HepG2 (cell line): Measurements from ENCODE around the gene HNRNPA2B1. TPM values are rescaled to one million over a fixed set of nuclear protein-coding genes. Genes with fewer than 3 reads are reported as not detected.

Experiments used
- ATAC-seq: fragments of 200-7000 bp; cut with Tn5 transposase; 3 replicates; pipeline ENCODE4 v1.9.1; 2020; ENCODE audit warnings: mild to moderate bottlenecking, moderate library complexity
- Bru-seq: library from RNA; stranded (reverse); fragments of 400-500 nt; gene quantifications from one replicate; lab custom pipeline; 2021; lab: Mats Ljungman, UMichigan
- BruChase-seq, 2 experiments: library from RNA; stranded (reverse); fragments of 400-500 nt; gene quantifications; one replicate each; lab custom pipeline; 2021; lab: Mats Ljungman, UMichigan
- BruUV-seq: library from RNA; stranded (reverse); fragments of 400-500 nt; replicated peaks from 2 replicates; lab custom pipeline; 2021; lab: Mats Ljungman, UMichigan
- CTCF ChIA-PET: fragments of 300-600 bp; formaldehyde crosslinking; extraction: SDS; loops from one replicate; lab custom pipeline; 2021; ENCODE audit warnings: low total read pairs, inconsistent platforms, low intra/inter-chr PET ratio; lab: Yijun Ruan, JAX
- POLR2A ChIA-PET: fragments of 350-600 bp; sonication (Branson Sonifier 250); formaldehyde crosslinking; loops from one replicate; lab custom pipeline; 2020; ENCODE audit warnings: antibody characterized with exemption, inconsistent platforms; lab: Yijun Ruan, JAX
- DNase-seq: peaks from one replicate; pipeline ENCODE4 v3.0.0-alpha.2; 2015; ENCODE audit warnings: low spot score
- FAIRE-seq: peaks from 3 replicates; lab custom pipeline; 2011; peaks lifted over from hg19 to GRCh38; lab: Jason Lieb, UNC
- H2AFZ ChIP-seq: one replicate; pipeline ENCODE4 v1.6.1; 2011; ENCODE audit warnings: low read length, inconsistent platforms
- H3K27ac ChIP-seq: fragments of 300-600 bp; 3 replicates; pipeline ENCODE4 v1.8.0; 2011; ENCODE audit warnings: mixed run types, mild to moderate bottlenecking, mixed read lengths, low read length, inconsistent platforms; ENCODE audit not compliant: insufficient read depth; ENCODE audit errors: extremely low read length
- H3K27me3 ChIP-seq, 2 experiments: fragments of 200-600 bp in 1 of 2; 2 replicates in 1 of 2; 3 replicates in 1 of 2; pipeline versions ENCODE4 v1.6.0 to v1.8.0; 2011; ENCODE audit warnings: low read length in 2 of 2, mild to moderate bottlenecking in 2 of 2, moderate library complexity in 2 of 2, inconsistent platforms in 1 of 2; ENCODE audit not compliant: insufficient read depth in 2 of 2, control insufficient read depth in 1 of 2
- H3K36me3 ChIP-seq, 2 experiments: fragments of 200-600 bp in 1 of 2; replicated peaks in 1 of 2; 2 replicates in 1 of 2; 3 replicates in 1 of 2; pipeline versions ENCODE4 v1.5.1 to v1.8.0; 2011; ENCODE audit warnings: low read length in 2 of 2, inconsistent platforms in 1 of 2; ENCODE audit not compliant: insufficient read depth in 2 of 2, control insufficient read depth in 1 of 2
- H3K4me1 ChIP-seq: 2 replicates; pipeline ENCODE4 v1.5.1; 2012; ENCODE audit warnings: low read length, inconsistent platforms; ENCODE audit not compliant: insufficient read depth
- H3K4me2 ChIP-seq: 2 replicates; pipeline ENCODE4 v1.6.0; 2011; ENCODE audit warnings: low read depth, low read length, inconsistent platforms
- H3K4me3 ChIP-seq, 3 experiments: fragments of 200-600 bp in 1 of 3; sonication (generic), shearing (Covaris generic) in 1 of 3; replicated peaks in 1 of 3; 2 replicates each; pipeline ENCODE4 v1.5.1; 2011 to 2016; ENCODE audit warnings: low read length in 3 of 3, inconsistent platforms in 2 of 3, low read depth in 2 of 3, mild to moderate bottlenecking in 2 of 3, control low read depth in 1 of 3, mixed read lengths in 1 of 3; ENCODE audit not compliant: insufficient read depth in 1 of 3
- H3K79me2 ChIP-seq: one replicate; pipeline ENCODE4 v1.6.1; 2011; ENCODE audit warnings: low read length, inconsistent platforms; ENCODE audit not compliant: insufficient read depth
- H3K9ac ChIP-seq: 2 replicates; pipeline ENCODE4 v1.6.0; 2011; ENCODE audit warnings: mild to moderate bottlenecking, low read depth, low read length, inconsistent platforms; ENCODE audit not compliant: insufficient read depth
- H3K9me3 ChIP-seq: 2 replicates; pipeline ENCODE4 v1.5.1; 2012; ENCODE audit warnings: mild to moderate bottlenecking, low read length
- H4K20me1 ChIP-seq: 2 replicates; pipeline ENCODE4 v1.6.0; 2011; ENCODE audit warnings: inconsistent platforms, mild to moderate bottlenecking, low read length, moderate library complexity; ENCODE audit not compliant: insufficient read depth
- GATAD2A ChIP-seq: IDR thresholded peaks from 2 replicates; pipeline ENCODE4 v1.6.1; 2016
- GTF3A ChIP-seq: sonication (generic); formaldehyde crosslinking; conservative IDR thresholded peaks from 2 replicates; pipeline ENCODE4 v1.4.0; 2020; ENCODE audit warnings: mild to moderate bottlenecking, missing genetic modification reagents
- MAFG ChIP-seq: sonication (generic); formaldehyde crosslinking; IDR thresholded peaks from 2 replicates; pipeline ENCODE4 v1.5.1; 2020; ENCODE audit warnings: mild to moderate bottlenecking, missing genetic modification reagents
- NFKBIZ ChIP-seq: IDR thresholded peaks from 2 replicates; pipeline ENCODE4 v1.6.1; 2018; ENCODE audit warnings: missing genetic modification reagents, missing compliant biosample characterization
- RFXANK ChIP-seq: IDR thresholded peaks from 2 replicates; pipeline ENCODE4 v1.6.1; 2016
- SMYD3 ChIP-seq: sonication (generic); formaldehyde crosslinking; IDR thresholded peaks from 2 replicates; pipeline ENCODE4 v1.8.1; 2023; ENCODE audit warnings: mild to moderate bottlenecking, missing genetic modification reagents
- XRCC5 ChIP-seq: fragments of 200-400 bp; formaldehyde crosslinking; optimal IDR thresholded peaks from 2 replicates; pipeline ENCODE3; 2017; ENCODE audit warnings: mild to moderate bottlenecking, low read length
- ZNF138 ChIP-seq: sonication (generic); formaldehyde crosslinking; IDR thresholded peaks from 2 replicates; pipeline ENCODE4 v1.5.0; 2020; ENCODE audit warnings: mild to moderate bottlenecking, low read depth, missing genetic modification reagents
- ZNF232 ChIP-seq: sonication (generic); formaldehyde crosslinking; IDR thresholded peaks from 2 replicates; pipeline ENCODE4 v1.4.0; 2020; ENCODE audit warnings: missing genetic modification reagents, borderline replicate concordance
- ZNF276 ChIP-seq: sonication (generic); formaldehyde crosslinking; IDR thresholded peaks from 2 replicates; pipeline ENCODE4 v1.4.0; 2020; ENCODE audit warnings: mild to moderate bottlenecking, low read depth, missing genetic modification reagents
- ZNF343 ChIP-seq: sonication (generic); formaldehyde crosslinking; IDR thresholded peaks from 2 replicates; pipeline ENCODE4 v1.4.0; 2020; ENCODE audit warnings: mild to moderate bottlenecking, missing genetic modification reagents
- ZNF589 ChIP-seq: sonication (generic); formaldehyde crosslinking; conservative IDR thresholded peaks from 2 replicates; pipeline ENCODE4 v1.8.0; 2022; ENCODE audit warnings: mild to moderate bottlenecking, moderate library complexity, missing genetic modification reagents
- ZNF781 ChIP-seq: sonication (generic); formaldehyde crosslinking; IDR thresholded peaks from 2 replicates; pipeline ENCODE4 v1.5.1; 2020; ENCODE audit warnings: borderline replicate concordance, mild to moderate bottlenecking, missing genetic modification reagents; ENCODE audit errors: not compliant biosample characterization
- WGBS: methylation state at CpG from one replicate; pipeline ENCODE4 v1.1.6; 2017; ENCODE audit warnings: low lambda C conversion rate; 5-methylcytosine and 5-hydroxymethylcytosine counted together
- in situ Hi-C: cut with HindIII; loops from 2 replicates; pipeline ENCODE4 v1.10.0; 2017; ENCODE audit warnings: low pct_unique_long_range_greater_than_20kb; ENCODE audit not compliant: extremely low pct_ligation_motif_present
- intact Hi-C: fragments of 100-400 bp; cut with micrococcal nuclease; formaldehyde crosslinking; loops from one replicate; pipeline ENCODE4 v1.10.0; 2022; ENCODE audit not compliant: unreplicated experiment
- long read RNA-seq, 2 experiments: library from RNA in 1 of 2; library from polyadenylated mRNA in 1 of 2; stranded (forward) in 1 of 2; unstranded in 1 of 2; transcript quantifications; one replicate each; pipeline ENCODE4 v2.0.0, GENCODE V29; 2019 to 2022
- polyA minus RNA-seq, 3 experiments: library from RNA; depleted of rRNA, polyadenylated mRNA; stranded (reverse); fragments of >200 nt; gene quantifications; 2 replicates each; pipeline ENCODE4 v1.2.3, GENCODE V29; 2011; ENCODE audit warnings: low replicate concordance in 1 of 3
- polyA plus RNA-seq, 8 experiments: library from polyadenylated mRNA; depleted of rRNA in 3 of 8; stranded (reverse) in 7 of 8; unstranded in 1 of 8; fragments of >200 nt; fragmentation: Illumina TruSeq in 4 of 8; extraction: Trizol in 4 of 8; gene quantifications; 2 replicates each; pipeline versions ENCODE4 v1.2.1 to v1.2.3, GENCODE V29; 2011 to 2016; ENCODE audit warnings: low read depth in 4 of 8, missing spikeins in 1 of 8, mixed read lengths in 1 of 8; ENCODE audit not compliant: insufficient read depth in 1 of 8
- total RNA-seq, 5 experiments: library from RNA; depleted of rRNA; stranded (reverse); fragments of >200 nt; fragmentation: Illumina TruSeq; extraction: Trizol; gene quantifications; 2 replicates each; pipeline ENCODE4 v1.2.3, GENCODE V29; 2016; ENCODE audit warnings: low read depth in 1 of 5
- TF ChIP-seq, protein P1 (sequence below): sonication (generic); formaldehyde crosslinking; IDR thresholded peaks from 2 replicates; pipeline ENCODE4 v1.5.0; 2020; ENCODE audit warnings: missing genetic modification reagents, mild to moderate bottlenecking, borderline replicate concordance

The HNRNPA2B1 gene
- total RNA-seq (2016; rRNA removed; fragmentation: Illumina TruSeq; extraction: Trizol) (412 and 636 TPM in 2 replicates), polyA plus RNA-seq (2011; rRNA removed) (144 and 193 TPM in 2 replicates), polyA minus RNA-seq (2011; rRNA and poly(A)+ RNA removed; ENCODE audit: low replicate concordance) (47.8 and 128 TPM in 2 replicates), Bru-seq, nascent RNA (percentile 100 among the genes with signal in this experiment), BruChase-seq, experiment 1, labeled RNA remaining after a 6-hour chase (percentile 99 among the genes with signal in this experiment), BruChase-seq, experiment 2, labeled RNA remaining after a 2-hour chase (percentile 100 among the genes with signal in this experiment)
- total RNA-seq (2016; cell fraction: cytosol; rRNA removed; fragmentation: Illumina TruSeq; extraction: Trizol; ENCODE audit: low read depth) = 31.5 and 36.0 TPM in 2 replicates
- 434 and 632 TPM in 2 replicates for total RNA-seq (2016; cell fraction: insoluble cytoplasmic fraction; rRNA removed; fragmentation: Illumina TruSeq; extraction: Trizol)
- 69.3 and 71.5 TPM in 2 replicates for total RNA-seq (2016; cell fraction: membrane; rRNA removed; fragmentation: Illumina TruSeq; extraction: Trizol)
- total RNA-seq (2016; cell fraction: nucleus; rRNA removed; fragmentation: Illumina TruSeq; extraction: Trizol) = 305 and 307 TPM in 2 replicates
- polyA plus RNA-seq (2011; cell fraction: cytosol; rRNA removed) = 105 and 119 TPM in 2 replicates
- polyA plus RNA-seq (2011; cell fraction: nucleus; rRNA removed) = 173 and 254 TPM in 2 replicates
- polyA plus RNA-seq (2012) = 348 and 727 TPM in 2 replicates
- polyA plus RNA-seq (2016; cell fraction: cytosol; fragmentation: Illumina TruSeq; extraction: Trizol; ENCODE audit: low read depth) = 50.3 and 54.5 TPM in 2 replicates
- 1,958 and 2,163 TPM in 2 replicates for polyA plus RNA-seq (2016; cell fraction: insoluble cytoplasmic fraction; fragmentation: Illumina TruSeq; extraction: Trizol; ENCODE audit: low read depth)
- 95.2 and 104 TPM in 2 replicates for polyA plus RNA-seq (2016; cell fraction: membrane; fragmentation: Illumina TruSeq; extraction: Trizol; ENCODE audit: low read depth)
- polyA plus RNA-seq (2016; cell fraction: nucleus; fragmentation: Illumina TruSeq; extraction: Trizol; ENCODE audit: insufficient read depth, low read depth) = 1,155 and 1,186 TPM in 2 replicates
- 103 and 153 TPM in 2 replicates for polyA minus RNA-seq (2011; cell fraction: cytosol; rRNA and poly(A)+ RNA removed)
- polyA minus RNA-seq (2011; cell fraction: nucleus; rRNA and poly(A)+ RNA removed) = 372 and 389 TPM in 2 replicates
- long read RNA-seq, experiment 1, transcript HNRNPA2B1-201 (12 exons, 3,664 nt) = minor isoform, 29 of 211 reads
- long read RNA-seq, experiment 1, transcript HNRNPA2B1-202 (11 exons, 1,711 nt) = major isoform, 94 of 211 reads
- long read RNA-seq, experiment 1, partial matches to known transcripts = 61 of 211 reads
- long read RNA-seq, experiment 1, other reads (novel, unspliced or antisense) = 26 of 211 reads
- long read RNA-seq, experiment 2, full-length matches to known transcripts = 181 of 476 reads
- long read RNA-seq, experiment 2, partial matches to known transcripts = 136 of 476 reads
- long read RNA-seq, experiment 2, other reads (novel, unspliced or antisense) = 159 of 476 reads

GRCh38 chr7:26200444-26201246 lies at the start of gene HNRNPA2B1:
TSS of gene HNRNPA2B1 (minus strand) at chr7:26200746. CDS start at chr7:26200577, 169 bp downstream.
- H3K36me3 ChIP-seq = peaks cover 7 to 23% of the 10 kb centered on the region in 2 experiments
- peak within 1 kb of the TSS; percentile 87 for H3K4me2 ChIP-seq
- peak within 1 kb of the TSS; percentile 99 for H3K4me3 ChIP-seq
- H3K4me1 ChIP-seq = peaks cover 43% of the 10 kb centered on the region
- in situ Hi-C loops (loop anchor here (10.0 kb wide), 1 partner anchor 164 kb away; no protein-coding TSS in a partner anchor), intact Hi-C loops (loop anchor here (5.0 kb wide), 3 partner anchors 92 to 167 kb away; partner anchors contain the start of gene SNX10)
- peak; percentile 77 for FAIRE-seq
- under 1% methylated on average over 48 of the region's 71 CpGs for WGBS
- BruUV-seq = no TSS peak
- CTCF ChIA-PET = no interaction called here
- H3K9ac ChIP-seq = peak within 1 kb of the TSS; percentile 100
- POLR2A ChIA-PET = interaction anchor here (0.6 to 5.8 kb wide), 20 partner anchors 9 to 933 kb away, joined by 3 to 40 read pairs (median 5); partner anchors contain the start of gene NFE2L3
- H2AFZ ChIP-seq = no peak within 1 kb of the TSS
- H3K27me3 ChIP-seq = no peaks in the 10 kb centered on the region; a peak in 1 of 5 replicates
- peak; percentile 98 for DNase-seq
- no peaks in the 10 kb centered on the region for H3K9me3 ChIP-seq
- peaks cover 89% of the 10 kb centered on the region for H3K79me2 ChIP-seq
- H4K20me1 ChIP-seq = peaks cover 68% of the 10 kb centered on the region
- peak within 1 kb of the TSS; percentile 99 for H3K27ac ChIP-seq
- ATAC-seq = peak; percentile 71
- TF ChIP-seq GTF3A (CRISPR knock-in tag) (no peak), ZNF276 (CRISPR knock-in tag) (no peak), NFKBIZ (CRISPR knock-in tag) (peak; percentile 20; the same call in 1 of the 2 replicates), ZNF781 (peak; percentile 39), RFXANK (CRISPR knock-in tag) (no peak; the same call in 1 of the 2 replicates), SMYD3 (peak; percentile 71; the same call in 1 of the 2 replicates), ZNF589 (CRISPR knock-in tag) (no peak), GATAD2A (CRISPR knock-in tag) (peak; percentile 14; the same call in 1 of the 2 replicates), ZNF232 (CRISPR knock-in tag) (peak; percentile 90), MAFG (CRISPR knock-in tag) (no peak), XRCC5 (no peak), ZNF343 (peak; percentile 95), ZNF138 (CRISPR knock-in tag) (no peak)
- TF ChIP-seq, protein P1, sequence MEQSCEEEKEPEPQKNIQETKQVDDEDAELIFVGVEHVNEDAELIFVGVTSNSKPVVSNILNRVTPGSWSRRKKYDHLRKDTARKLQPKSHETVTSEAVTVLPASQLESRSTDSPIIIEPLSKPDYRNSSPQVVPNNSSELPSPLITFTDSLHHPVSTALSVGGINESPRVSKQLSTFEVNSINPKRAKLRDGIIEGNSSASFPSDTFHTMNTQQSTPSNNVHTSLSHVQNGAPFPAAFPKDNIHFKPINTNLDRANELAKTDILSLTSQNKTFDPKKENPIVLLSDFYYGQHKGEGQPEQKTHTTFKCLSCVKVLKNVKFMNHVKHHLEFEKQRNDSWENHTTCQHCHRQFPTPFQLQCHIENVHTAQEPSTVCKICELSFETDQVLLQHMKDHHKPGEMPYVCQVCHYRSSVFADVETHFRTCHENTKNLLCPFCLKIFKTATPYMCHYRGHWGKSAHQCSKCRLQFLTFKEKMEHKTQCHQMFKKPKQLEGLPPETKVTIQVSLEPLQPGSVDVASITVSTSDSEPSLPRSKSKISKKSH (CRISPR knock-in tag) = 0 out of 2 replicates have a peak, but pooled peaks have one; percentile 18
